Measurements from ENCODE around the gene ENOX1. TPM values are rescaled to one million over a fixed set of nuclear protein-coding genes. Genes with fewer than 3 reads are reported as not detected.

ENOX1 gene
- total RNA-seq, 2 donors from 2014 or later, result 0.78 to 4.3 TPM

DNA sequence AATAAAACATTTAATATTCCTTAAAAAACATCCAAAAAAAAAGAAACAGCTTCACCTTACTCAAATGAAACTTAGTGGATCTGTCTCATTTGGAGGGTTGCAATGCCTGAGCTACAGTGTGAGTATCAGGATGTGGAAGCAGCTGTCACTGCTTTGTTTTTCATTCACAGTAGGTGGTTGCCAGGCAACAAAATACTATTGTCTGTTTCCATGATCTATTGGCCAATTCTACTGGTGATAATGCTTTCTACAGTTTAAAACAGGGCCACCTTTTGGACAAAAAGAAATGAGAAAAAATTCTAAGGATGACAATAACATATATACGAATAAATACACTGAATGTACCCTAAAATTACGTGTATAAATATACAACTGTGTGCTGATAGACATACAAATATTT is 3.0 kb downstream of the ENOX1 start:
- WGBS, 2 donors, result 71 to 72% methylated on average over 2 of the region's 2 CpGs
- ATAC-seq, result no peak
- no peaks in the 10 kb centered on the region for H3K9me3 ChIP-seq
- peak in 1 of 4 donors; percentile 43 for DNase-seq
- peaks cover 27% of the 10 kb centered on the region for H3K4me1 ChIP-seq
- no peaks in the 10 kb centered on the region for H3K36me3 ChIP-seq (replicated peaks in 1 of 2; ENCODE audit: insufficient read depth in 1 of 2, low read depth in 2 of 2)
- H3K4me3 ChIP-seq, result no peak overlapping the region
- intact Hi-C loops (cut with DNase I), result no loop called here
- H3K27ac ChIP-seq, result no peak overlapping the region
- TF ChIP-seq POLR2A (IDR thresholded peaks at IDR 0.05), result no peak
- TF ChIP-seq, protein P1, sequence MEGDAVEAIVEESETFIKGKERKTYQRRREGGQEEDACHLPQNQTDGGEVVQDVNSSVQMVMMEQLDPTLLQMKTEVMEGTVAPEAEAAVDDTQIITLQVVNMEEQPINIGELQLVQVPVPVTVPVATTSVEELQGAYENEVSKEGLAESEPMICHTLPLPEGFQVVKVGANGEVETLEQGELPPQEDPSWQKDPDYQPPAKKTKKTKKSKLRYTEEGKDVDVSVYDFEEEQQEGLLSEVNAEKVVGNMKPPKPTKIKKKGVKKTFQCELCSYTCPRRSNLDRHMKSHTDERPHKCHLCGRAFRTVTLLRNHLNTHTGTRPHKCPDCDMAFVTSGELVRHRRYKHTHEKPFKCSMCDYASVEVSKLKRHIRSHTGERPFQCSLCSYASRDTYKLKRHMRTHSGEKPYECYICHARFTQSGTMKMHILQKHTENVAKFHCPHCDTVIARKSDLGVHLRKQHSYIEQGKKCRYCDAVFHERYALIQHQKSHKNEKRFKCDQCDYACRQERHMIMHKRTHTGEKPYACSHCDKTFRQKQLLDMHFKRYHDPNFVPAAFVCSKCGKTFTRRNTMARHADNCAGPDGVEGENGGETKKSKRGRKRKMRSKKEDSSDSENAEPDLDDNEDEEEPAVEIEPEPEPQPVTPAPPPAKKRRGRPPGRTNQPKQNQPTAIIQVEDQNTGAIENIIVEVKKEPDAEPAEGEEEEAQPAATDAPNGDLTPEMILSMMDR (IDR thresholded peaks at IDR 0.05), result no peak
- H3K27me3 ChIP-seq, result no peaks in the 10 kb centered on the region

DNA sequence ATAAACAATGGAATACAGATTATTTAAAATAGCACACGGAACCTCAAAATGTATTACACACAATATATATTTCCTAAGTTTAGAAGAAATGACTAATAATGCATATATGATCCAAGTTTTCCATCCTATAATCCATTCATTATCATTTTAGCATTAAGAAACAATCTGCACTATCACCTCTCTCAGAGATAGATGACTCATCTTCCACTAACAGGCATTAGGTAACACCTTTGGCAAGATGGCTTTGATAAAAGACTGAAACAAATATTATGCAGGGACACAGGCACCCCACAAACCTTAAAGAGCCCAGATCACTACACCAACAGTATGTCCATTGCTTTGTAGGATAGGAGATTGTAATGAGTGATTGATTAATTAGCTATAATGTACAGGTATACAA is 4.1 kb downstream of the ENOX1 start:
- WGBS, 2 donors, result 86 to 88% methylated on average over 1 of the region's 1 CpG
- peaks cover 25% of the 10 kb centered on the region for H3K4me1 ChIP-seq
- H3K36me3 ChIP-seq (replicated peaks in 1 of 2; ENCODE audit: insufficient read depth in 1 of 2, low read depth in 2 of 2), result no peaks in the 10 kb centered on the region
- TF ChIP-seq POLR2A (IDR thresholded peaks at IDR 0.05), result no peak
- TF ChIP-seq, protein P1 (IDR thresholded peaks at IDR 0.05), result no peak
- H3K27me3 ChIP-seq, result no peaks in the 10 kb centered on the region
- intact Hi-C loops (cut with DNase I), result no loop called here
- no peaks in the 10 kb centered on the region for H3K9me3 ChIP-seq
- no peak for DNase-seq
- ATAC-seq, result no peak
- H3K27ac ChIP-seq, result no peak overlapping the region
- no peak overlapping the region for H3K4me3 ChIP-seq

- Histone ChIP-seq H3K9me3 (no peaks in the 10 kb centered on the region), H3K27me3 (no peaks in the 10 kb centered on the region), H3K4me3 (no peak overlapping the region), H3K36me3 (replicated peaks in 1 of 2; ENCODE audit: insufficient read depth in 1 of 2, low read depth in 2 of 2) (no peaks in the 10 kb centered on the region), H3K27ac (no peak overlapping the region), H3K4me1 (peaks cover 7% of the 10 kb centered on the region)
- no peak for TF ChIP-seq POLR2A (IDR thresholded peaks at IDR 0.05)
- TF ChIP-seq, protein P1 (IDR thresholded peaks at IDR 0.05), result no peak
- DNase-seq (no peak), ATAC-seq (no peak)
- intact Hi-C loops (cut with DNase I), result no loop called here
Observed at GRCh38 chr13:43780666-43781065, 6.1 kb downstream of the ENOX1 start.

GRCh38 chr13:43776501-43777079 is 10.2 kb downstream of the ENOX1 start:
- Histone ChIP-seq H3K9me3 (no peaks in the 10 kb centered on the region), H3K27ac (no peak overlapping the region), H3K36me3 (replicated peaks in 1 of 2; ENCODE audit: insufficient read depth in 1 of 2, low read depth in 2 of 2) (no peaks in the 10 kb centered on the region), H3K4me3 (no peak overlapping the region), H3K27me3 (no peaks in the 10 kb centered on the region), H3K4me1 (no peaks in the 10 kb centered on the region)
- intact Hi-C loops (cut with DNase I), result no loop called here
- DNase-seq, result no peak
- TF ChIP-seq, protein P1 (IDR thresholded peaks at IDR 0.05), result no peak
- TF ChIP-seq POLR2A (IDR thresholded peaks at IDR 0.05), result no peak
- 73 to 81% methylated on average over 2 of the region's 2 CpGs for WGBS, 2 donors
- ATAC-seq, result no peak

GRCh38 chr13:43776006-43776405 is 10.8 kb downstream of the ENOX1 start:
- intact Hi-C loops (cut with DNase I), result no loop called here
- Histone ChIP-seq H3K27ac (no peak overlapping the region), H3K9me3 (no peaks in the 10 kb centered on the region), H3K36me3 (replicated peaks in 1 of 2; ENCODE audit: insufficient read depth in 1 of 2, low read depth in 2 of 2) (no peaks in the 10 kb centered on the region), H3K27me3 (no peaks in the 10 kb centered on the region), H3K4me1 (no peaks in the 10 kb centered on the region), H3K4me3 (no peak overlapping the region)
- DNase-seq, result no peak
- no peak for ATAC-seq
- no peak for TF ChIP-seq POLR2A (IDR thresholded peaks at IDR 0.05)
- TF ChIP-seq, protein P1 (IDR thresholded peaks at IDR 0.05), result no peak
- WGBS, 2 donors, result 62 to 66% methylated on average over 2 of the region's 2 CpGs
